ENCODE data around the gene IFNA8.

DNA sequence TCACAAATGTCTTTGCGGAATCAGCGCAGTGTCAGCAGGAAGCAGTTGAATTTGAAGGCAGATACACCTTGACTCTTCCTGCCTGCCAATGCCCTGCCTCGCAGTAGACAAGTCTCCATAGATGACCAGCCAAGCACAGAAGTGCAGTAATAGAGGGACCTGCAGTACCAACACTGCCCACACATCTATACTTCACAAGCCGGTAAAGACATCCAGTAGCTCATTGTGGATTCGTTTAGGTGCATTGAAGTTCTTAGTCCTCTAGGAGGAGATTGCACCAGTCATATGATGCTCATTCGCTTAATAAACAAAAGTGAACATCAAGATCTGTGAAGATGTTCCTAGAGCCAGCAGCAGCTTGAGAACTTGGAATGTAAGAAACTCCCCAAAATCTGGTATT, 16.6 kb upstream of the IFNA8 start:
- no peak for TF ChIP-seq YY1 (IDR thresholded peaks at IDR 0.05; ENCODE audit: insufficient read depth, insufficient read length)
- no peak for TF ChIP-seq SUZ12 (IDR thresholded peaks at IDR 0.05; ENCODE audit: extremely low read depth, insufficient read depth, insufficient read length)
- no peak for TF ChIP-seq ZNF274 (IDR thresholded peaks at IDR 0.05; ENCODE audit: low read depth, low read length)

Data from NT2/D1 (cell line).